ENCODE data around the gene USP28.
"Not testable (repeated sequence)": the region's sequence is repeated elsewhere in the genome, so short reads cannot be mapped to it uniquely, and the experiment has no call there.

Gene USP28

DNA sequence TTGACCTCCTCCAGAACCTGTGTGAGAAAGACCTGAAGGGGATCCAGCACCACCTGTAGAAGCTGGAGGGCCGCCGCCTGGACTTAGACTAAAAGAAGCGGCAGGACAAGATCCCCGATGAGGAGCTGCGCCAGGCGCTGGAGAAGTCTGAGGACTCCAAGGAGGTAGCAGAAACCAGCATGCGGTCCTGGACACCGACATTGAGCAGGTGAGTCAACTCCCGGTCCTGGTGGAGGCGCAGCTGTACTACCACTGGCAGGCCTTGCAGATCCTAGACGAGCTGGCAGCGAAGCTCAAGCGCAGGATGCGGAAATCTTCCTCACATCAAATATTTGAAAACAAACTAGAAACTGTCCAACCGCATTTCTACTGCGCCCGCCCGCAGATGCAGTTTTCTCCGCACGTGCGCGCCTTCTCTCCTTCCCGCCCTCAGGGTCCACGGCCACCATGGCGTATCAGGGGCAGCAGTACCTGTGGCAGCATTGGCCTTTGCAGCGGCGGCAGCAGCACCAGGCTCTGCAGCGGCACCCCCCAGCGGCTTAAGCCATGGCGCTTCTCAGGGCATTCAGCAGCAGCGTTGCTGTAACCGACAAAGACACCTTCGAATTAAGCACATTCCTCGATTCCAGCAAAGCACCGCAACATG lies 85.6 kb downstream of the USP28 start:
- no peak overlapping the region for H3K27ac ChIP-seq (ENCODE audit: low read length)
- no peak overlapping the region for H3K4me3 ChIP-seq (ENCODE audit: low read length)
- no peak overlapping the region for H3K9ac ChIP-seq (ENCODE audit: low read depth, low read length)
- H3K36me3 ChIP-seq (ENCODE audit: insufficient read depth, low read depth, low read length), result no peaks in the 10 kb centered on the region
- no peaks in the 10 kb centered on the region; the same call in 1 of the 2 replicates for H3K27me3 ChIP-seq (ENCODE audit: insufficient read depth, low read length)
- H3K4me1 ChIP-seq (ENCODE audit: insufficient read depth, low read length), result no peaks in the 10 kb centered on the region
- no peaks in the 10 kb centered on the region for H3K9me3 ChIP-seq (ENCODE audit: insufficient read depth, low read depth, low read length)

DNA sequence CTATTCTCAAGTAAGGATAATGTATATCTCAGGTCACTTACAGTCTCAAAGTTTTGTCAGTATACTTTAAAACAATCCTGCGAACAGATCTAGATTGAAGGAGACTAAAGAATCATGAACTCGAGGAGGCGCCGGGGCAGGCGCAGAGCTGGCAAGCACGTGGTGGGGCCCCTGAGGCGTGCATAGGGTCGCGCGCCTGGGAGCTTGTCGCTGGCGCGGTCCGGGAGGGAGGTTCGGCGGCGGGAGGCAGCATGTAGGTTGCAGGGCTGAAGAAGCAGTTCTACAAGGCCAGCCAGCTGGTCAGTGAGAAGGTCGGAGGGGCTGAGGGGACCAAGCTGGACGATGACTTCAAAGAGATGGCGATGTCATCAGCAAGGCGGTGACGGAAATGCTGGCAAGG lies 86.4 kb downstream of the USP28 start:
- H3K36me3 ChIP-seq (ENCODE audit: insufficient read depth, low read depth, low read length); H3K9me3 ChIP-seq (ENCODE audit: insufficient read depth, low read depth, low read length); H3K27ac ChIP-seq (ENCODE audit: low read length); H3K9ac ChIP-seq (ENCODE audit: low read depth, low read length); H3K4me3 ChIP-seq (ENCODE audit: low read length); H3K27me3 ChIP-seq (ENCODE audit: insufficient read depth, low read length); H3K4me1 ChIP-seq (ENCODE audit: insufficient read depth, low read length): not testable (repeated sequence)

DNA sequence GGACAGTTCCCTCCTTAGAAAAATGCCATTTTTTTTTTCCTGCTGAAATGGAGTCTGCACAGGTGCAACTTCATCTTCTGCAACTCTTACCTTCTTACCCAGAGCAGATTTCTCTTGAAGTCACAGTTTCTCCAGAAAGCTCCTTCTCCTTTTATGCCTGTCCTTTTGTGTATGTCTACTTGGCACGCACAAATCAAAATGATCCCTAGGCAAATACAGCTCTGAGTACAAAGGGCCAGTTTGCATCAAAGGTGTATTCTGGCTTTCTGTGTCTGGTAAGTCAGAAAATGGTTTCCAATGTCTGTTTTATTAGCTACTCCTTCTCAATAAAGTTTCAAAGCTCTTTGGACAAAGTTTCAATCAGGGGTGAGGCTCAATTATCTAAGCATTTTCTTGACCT lies 93.2 kb downstream of the USP28 start:
- Histone ChIP-seq H3K9me3 (ENCODE audit: insufficient read depth, low read depth, low read length) (no peaks in the 10 kb centered on the region), H3K4me1 (ENCODE audit: insufficient read depth, low read length) (no peaks in the 10 kb centered on the region), H3K9ac (ENCODE audit: low read depth, low read length) (no peak overlapping the region), H3K27me3 (ENCODE audit: insufficient read depth, low read length) (no peaks in the 10 kb centered on the region; the same call in 1 of the 2 replicates), H3K36me3 (ENCODE audit: insufficient read depth, low read depth, low read length) (no peaks in the 10 kb centered on the region), H3K27ac (ENCODE audit: low read length) (no peak overlapping the region), H3K4me3 (ENCODE audit: low read length) (no peak overlapping the region)

DNA sequence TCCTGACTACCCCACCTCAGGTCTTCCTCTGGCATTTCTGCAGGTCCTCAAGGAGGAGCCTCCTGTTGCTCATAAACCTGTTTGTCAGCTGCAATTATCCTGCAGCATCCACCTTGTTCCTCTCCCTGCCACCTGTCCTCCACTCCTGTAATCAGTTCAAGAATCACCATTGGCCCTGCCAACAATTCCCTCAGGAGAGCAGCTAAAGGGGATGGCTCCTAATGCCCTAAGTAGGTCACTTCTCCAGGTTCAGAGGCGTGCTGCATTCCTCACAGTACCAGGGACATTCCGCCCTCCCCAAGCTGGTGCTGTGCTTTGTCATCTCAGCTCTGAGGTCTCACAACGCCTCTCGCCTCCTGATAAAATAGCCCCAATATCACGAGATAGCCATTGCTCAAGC lies 93.7 kb downstream of the USP28 start:
- Histone ChIP-seq H3K4me3 (ENCODE audit: low read length) (no peak overlapping the region), H3K27me3 (ENCODE audit: insufficient read depth, low read length) (no peaks in the 10 kb centered on the region; the same call in 1 of the 2 replicates)

DNA sequence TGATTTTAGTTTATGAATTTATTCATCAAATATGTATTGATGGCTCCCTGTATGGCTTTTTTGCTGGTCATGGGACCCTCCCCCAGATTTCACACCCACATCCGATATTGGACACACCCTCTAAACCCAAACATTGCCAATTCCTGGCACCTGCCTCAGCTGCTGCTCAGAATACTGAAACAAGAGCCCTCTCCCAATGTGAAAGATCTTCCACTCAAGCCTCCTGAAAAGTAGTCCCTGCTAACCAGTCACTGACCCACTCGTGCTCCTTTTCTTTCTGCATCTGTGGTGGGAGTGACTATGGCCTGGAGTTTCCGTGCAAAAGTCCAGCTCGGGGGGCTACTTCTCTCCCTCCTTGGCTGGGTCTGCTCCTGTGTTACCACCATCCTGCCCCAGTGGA lies 95.9 kb downstream of the USP28 start, which contains the start of gene CLDN25:
TSS of gene CLDN25 (plus strand) at position 301 of the 400 bp plus-strand sequence. CDS start at position 301, 0 bp downstream.
- Histone ChIP-seq H3K4me1 (ENCODE audit: insufficient read depth, low read length) (no peaks in the 10 kb centered on the region), H3K27ac (ENCODE audit: low read length) (no peak within 1 kb of the TSS)

More for the DNA sequence above, 93.7 kb downstream of the USP28 start:
- H3K9me3 ChIP-seq (ENCODE audit: insufficient read depth, low read depth, low read length), result no peaks in the 10 kb centered on the region
- H3K9ac ChIP-seq (ENCODE audit: low read depth, low read length), result no peak overlapping the region
- H3K4me1 ChIP-seq (ENCODE audit: insufficient read depth, low read length), result no peaks in the 10 kb centered on the region
- no peaks in the 10 kb centered on the region for H3K36me3 ChIP-seq (ENCODE audit: insufficient read depth, low read depth, low read length)
- no peak overlapping the region for H3K27ac ChIP-seq (ENCODE audit: low read length)

DNA sequence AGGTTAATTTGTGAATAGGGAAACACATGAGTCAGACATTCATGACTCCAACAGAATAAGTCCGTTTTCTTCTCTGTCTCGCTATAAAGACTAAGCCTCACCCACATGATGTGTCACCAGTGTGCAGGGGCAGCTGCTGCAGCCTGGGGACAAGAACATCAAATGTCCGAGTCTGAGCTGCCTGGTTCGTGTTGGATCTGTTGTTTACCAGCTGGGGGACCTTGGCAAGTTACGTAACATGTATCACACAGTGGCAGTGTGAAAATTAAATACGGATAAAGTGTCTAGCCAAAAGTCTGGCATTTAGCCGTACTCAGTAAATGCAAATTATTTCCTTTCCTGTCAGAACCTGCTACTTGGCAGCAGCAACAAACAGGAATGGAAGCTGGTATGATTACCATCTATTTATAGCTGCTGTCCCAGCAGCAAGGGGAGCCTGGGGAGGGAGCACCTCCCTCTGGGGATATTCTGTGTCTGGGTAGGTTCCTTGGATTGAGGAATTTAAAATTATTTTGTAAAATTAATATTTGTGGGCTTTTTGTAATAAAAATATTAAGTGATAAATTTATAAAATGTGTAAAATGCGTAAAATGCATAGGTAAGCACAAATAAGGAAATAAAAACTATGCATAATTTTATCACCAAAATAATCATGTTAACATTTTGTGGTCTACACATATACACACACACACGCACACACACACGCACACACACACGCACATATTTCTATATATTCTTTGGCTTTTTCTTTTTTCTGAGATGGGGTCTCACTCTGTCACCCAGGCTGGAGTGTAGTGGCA lies 97.1 kb downstream of the USP28 start:
- no peaks in the 10 kb centered on the region for H3K4me1 ChIP-seq (ENCODE audit: insufficient read depth, low read length)
- H3K4me3 ChIP-seq (ENCODE audit: low read length), result no peak overlapping the region
- no peaks in the 10 kb centered on the region for H3K9me3 ChIP-seq (ENCODE audit: insufficient read depth, low read depth, low read length)
- no peaks in the 10 kb centered on the region for H3K36me3 ChIP-seq (ENCODE audit: insufficient read depth, low read depth, low read length)
- H3K27ac ChIP-seq (ENCODE audit: low read length), result no peak overlapping the region
- no peak overlapping the region for H3K9ac ChIP-seq (ENCODE audit: low read depth, low read length)
- peaks cover 11% of the 10 kb centered on the region; the same call in 1 of the 2 replicates for H3K27me3 ChIP-seq (ENCODE audit: insufficient read depth, low read length)

More for the DNA sequence above, 95.9 kb downstream of the USP28 start, which contains the start of gene CLDN25:
- H3K27me3 ChIP-seq (ENCODE audit: insufficient read depth, low read length), result peaks cover 11% of the 10 kb centered on the region; the same call in 1 of the 2 replicates
- no peaks in the 10 kb centered on the region for H3K36me3 ChIP-seq (ENCODE audit: insufficient read depth, low read depth, low read length)
- no peak within 1 kb of the TSS for H3K9ac ChIP-seq (ENCODE audit: low read depth, low read length)
- no peak within 1 kb of the TSS for H3K4me3 ChIP-seq (ENCODE audit: low read length)
- no peaks in the 10 kb centered on the region for H3K9me3 ChIP-seq (ENCODE audit: insufficient read depth, low read depth, low read length)

DNA sequence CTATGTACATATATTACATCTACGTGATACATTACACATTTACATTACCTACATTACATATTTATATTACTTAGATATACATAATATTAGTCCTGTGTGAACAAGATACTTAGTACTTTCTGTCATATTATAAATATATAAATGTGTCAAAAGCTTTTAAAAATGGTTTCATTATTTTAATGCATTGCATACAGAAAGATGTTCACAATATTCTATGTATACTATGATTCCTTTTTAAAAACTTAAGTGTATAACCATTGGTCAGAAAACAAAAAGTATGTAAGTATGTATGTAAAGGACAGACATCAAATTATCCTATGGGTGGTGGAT lies 101.2 kb downstream of the USP28 start:
- Histone ChIP-seq H3K27me3 (ENCODE audit: insufficient read depth, low read length) (peaks cover 11% of the 10 kb centered on the region; the same call in 1 of the 2 replicates), H3K27ac (ENCODE audit: low read length) (no peak overlapping the region), H3K36me3 (ENCODE audit: insufficient read depth, low read depth, low read length) (peaks cover 14% of the 10 kb centered on the region; the same call in 1 of the 2 replicates), H3K4me1 (ENCODE audit: insufficient read depth, low read length) (no peaks in the 10 kb centered on the region), H3K9me3 (ENCODE audit: insufficient read depth, low read depth, low read length) (no peaks in the 10 kb centered on the region), H3K4me3 (ENCODE audit: low read length) (peak overlapping the region; percentile 85), H3K9ac (ENCODE audit: low read depth, low read length) (peak overlapping the region; percentile 92; the same call in 1 of the 2 replicates)

DNA sequence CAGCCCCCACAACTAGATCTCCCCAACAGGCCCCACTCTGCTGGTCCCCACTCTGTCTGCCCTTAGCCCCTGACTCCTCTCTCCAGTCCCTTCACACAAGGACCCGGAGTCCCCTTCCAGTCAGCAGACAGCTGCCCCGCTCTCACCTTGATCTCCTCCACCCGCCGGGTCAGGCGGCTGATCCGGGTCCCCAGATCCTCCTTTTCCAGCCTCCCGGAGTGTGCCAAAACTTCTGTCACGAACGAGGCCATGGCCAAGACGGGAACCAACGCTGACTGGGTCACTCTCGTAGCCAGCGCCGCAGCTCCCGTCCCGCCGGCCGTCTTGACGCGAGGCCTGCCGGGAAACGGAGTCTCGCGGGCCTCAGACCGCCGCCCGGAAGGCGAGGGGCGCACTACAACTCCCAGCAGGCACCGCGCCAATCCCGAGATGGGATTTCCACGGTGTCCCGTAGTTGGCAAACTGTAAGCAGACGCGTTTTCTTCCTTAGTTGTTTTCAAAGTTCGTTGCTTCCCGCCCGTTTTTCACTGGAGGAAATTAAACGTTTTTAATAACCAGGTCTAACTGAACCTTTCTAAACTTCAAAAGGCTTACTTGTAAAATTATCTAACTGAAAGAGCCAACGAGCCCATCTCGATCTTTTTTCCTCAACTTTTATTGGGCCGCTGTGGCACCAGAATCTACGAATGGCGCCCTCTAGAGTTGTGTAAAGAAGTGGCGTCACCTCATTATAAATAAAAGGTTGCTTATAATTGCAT lies 101.8 kb downstream of the USP28 start, which contains the start of gene ZW10:
TSS of gene ZW10 (minus strand) at position 277 of the 758 bp plus-strand sequence. CDS start at position 251, 26 bp downstream.
- Histone ChIP-seq H3K4me1 (ENCODE audit: insufficient read depth, low read length) (no peaks in the 10 kb centered on the region), H3K36me3 (ENCODE audit: insufficient read depth, low read depth, low read length) (peaks cover 18% of the 10 kb centered on the region; the same call in 1 of the 2 replicates), H3K27me3 (ENCODE audit: insufficient read depth, low read length) (peaks cover 11% of the 10 kb centered on the region; the same call in 1 of the 2 replicates), H3K9ac (ENCODE audit: low read depth, low read length) (peak within 1 kb of the TSS; percentile 92), H3K4me3 (ENCODE audit: low read length) (peak within 1 kb of the TSS; percentile 85), H3K9me3 (ENCODE audit: insufficient read depth, low read depth, low read length) (no peaks in the 10 kb centered on the region), H3K27ac (ENCODE audit: low read length) (peak within 1 kb of the TSS; percentile 37)

DNA sequence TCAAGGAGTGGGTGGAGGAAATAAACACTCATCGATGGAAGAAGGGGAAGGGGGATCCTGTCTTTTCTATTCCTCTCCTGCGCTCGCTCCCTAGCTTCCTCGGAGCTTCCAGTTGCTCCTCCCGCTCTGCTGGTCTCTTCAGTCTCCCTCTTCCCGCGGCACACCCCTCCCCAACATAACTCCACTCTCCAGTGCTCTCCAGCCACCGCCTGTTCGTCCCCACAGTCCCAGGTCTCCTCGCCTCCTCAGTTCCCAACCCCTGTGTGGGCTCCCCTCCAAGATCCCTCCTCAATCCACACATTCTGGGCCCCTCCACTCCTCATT lies 102.3 kb downstream of the USP28 start:
- Histone ChIP-seq H3K36me3 (ENCODE audit: insufficient read depth, low read depth, low read length) (peaks cover 24% of the 10 kb centered on the region; the same call in 1 of the 2 replicates), H3K4me3 (ENCODE audit: low read length) (peak overlapping the region; percentile 85), H3K27ac (ENCODE audit: low read length) (peak overlapping the region; percentile 37), H3K9ac (ENCODE audit: low read depth, low read length) (peak overlapping the region; percentile 92), H3K27me3 (ENCODE audit: insufficient read depth, low read length) (peaks cover 11% of the 10 kb centered on the region; the same call in 1 of the 2 replicates), H3K4me1 (ENCODE audit: insufficient read depth, low read length) (no peaks in the 10 kb centered on the region), H3K9me3 (ENCODE audit: insufficient read depth, low read depth, low read length) (no peaks in the 10 kb centered on the region)

DNA sequence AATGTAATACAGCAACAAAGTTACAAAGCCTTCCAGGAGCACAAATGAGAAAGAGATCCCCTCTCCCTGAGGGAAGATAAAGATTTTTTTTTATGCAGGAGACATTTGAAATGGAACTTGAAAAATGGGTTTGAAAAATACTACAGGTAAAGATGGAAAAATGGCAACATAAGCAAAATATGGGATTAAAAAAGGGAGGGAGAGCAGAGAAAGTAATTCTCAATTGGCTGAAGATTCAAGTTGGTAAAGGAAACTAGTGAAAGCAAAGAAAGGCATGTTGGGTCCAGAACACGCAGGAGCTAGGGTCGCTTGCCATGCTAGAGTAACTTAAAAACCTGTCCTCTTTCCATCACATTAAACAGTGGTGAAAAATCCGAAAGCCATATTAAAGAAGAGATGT lies 103.4 kb downstream of the USP28 start:
- no peak overlapping the region for H3K27ac ChIP-seq (ENCODE audit: low read length)
- peaks cover 11% of the 10 kb centered on the region; the same call in 1 of the 2 replicates for H3K27me3 ChIP-seq (ENCODE audit: insufficient read depth, low read length)
- H3K9ac ChIP-seq (ENCODE audit: low read depth, low read length), result no peak overlapping the region
- peak overlapping the region; percentile 85; the same call in 1 of the 2 replicates for H3K4me3 ChIP-seq (ENCODE audit: low read length)
- H3K4me1 ChIP-seq (ENCODE audit: insufficient read depth, low read length), result no peaks in the 10 kb centered on the region
- peaks cover 35% of the 10 kb centered on the region for H3K36me3 ChIP-seq (ENCODE audit: insufficient read depth, low read depth, low read length)
- no peaks in the 10 kb centered on the region for H3K9me3 ChIP-seq (ENCODE audit: insufficient read depth, low read depth, low read length)

DNA sequence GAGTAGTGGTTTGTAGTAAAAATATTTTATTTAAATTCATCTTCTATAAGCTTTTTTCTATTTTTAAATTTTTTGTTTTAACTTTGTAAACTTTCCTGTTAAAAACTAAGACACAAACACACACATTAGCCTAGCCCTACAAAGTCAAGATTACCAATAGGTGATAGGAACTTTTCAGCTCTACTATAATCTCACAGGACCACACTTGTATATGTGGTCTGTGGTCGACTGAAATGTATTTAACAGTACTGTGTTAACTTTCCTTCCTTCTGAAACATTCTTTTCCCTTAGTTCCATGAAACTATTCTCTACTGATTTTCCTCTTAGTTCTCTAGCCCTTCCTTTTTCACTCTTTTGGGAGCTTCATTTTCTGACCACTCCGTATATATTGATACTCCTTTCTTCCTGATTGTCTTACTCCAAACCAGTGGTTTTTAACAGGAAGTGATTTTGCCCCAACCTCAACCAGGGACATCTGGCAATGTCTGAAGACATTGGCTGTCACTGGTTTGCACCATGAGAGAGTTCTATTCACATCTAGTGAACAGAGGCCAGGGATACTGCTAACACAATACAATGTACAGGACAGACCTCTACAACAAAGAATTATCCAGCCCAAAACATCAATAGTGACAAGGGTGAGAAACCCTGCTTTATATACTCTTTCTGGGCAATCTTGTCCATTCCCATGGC lies 110.7 kb downstream of the USP28 start:
- H3K4me3 ChIP-seq (ENCODE audit: low read length), result no peak overlapping the region
- no peaks in the 10 kb centered on the region for H3K9me3 ChIP-seq (ENCODE audit: insufficient read depth, low read depth, low read length)
- H3K36me3 ChIP-seq (ENCODE audit: insufficient read depth, low read depth, low read length), result peaks cover 48% of the 10 kb centered on the region
- no peaks in the 10 kb centered on the region for H3K27me3 ChIP-seq (ENCODE audit: insufficient read depth, low read length)
- no peaks in the 10 kb centered on the region for H3K4me1 ChIP-seq (ENCODE audit: insufficient read depth, low read length)
- H3K27ac ChIP-seq (ENCODE audit: low read length), result no peak overlapping the region
- no peak overlapping the region for H3K9ac ChIP-seq (ENCODE audit: low read depth, low read length)
